ENCODE data around the gene GLI3.

GLI3 gene

GRCh38 chr7:42236976-42237810 lies at the start of gene GLI3:
Gene GLI3, minus strand, starts transcription at chr7:42237209. Its CDS starts 13,956 bp downstream, at chr7:42223253.
- no peak for DNase-seq

DNA sequence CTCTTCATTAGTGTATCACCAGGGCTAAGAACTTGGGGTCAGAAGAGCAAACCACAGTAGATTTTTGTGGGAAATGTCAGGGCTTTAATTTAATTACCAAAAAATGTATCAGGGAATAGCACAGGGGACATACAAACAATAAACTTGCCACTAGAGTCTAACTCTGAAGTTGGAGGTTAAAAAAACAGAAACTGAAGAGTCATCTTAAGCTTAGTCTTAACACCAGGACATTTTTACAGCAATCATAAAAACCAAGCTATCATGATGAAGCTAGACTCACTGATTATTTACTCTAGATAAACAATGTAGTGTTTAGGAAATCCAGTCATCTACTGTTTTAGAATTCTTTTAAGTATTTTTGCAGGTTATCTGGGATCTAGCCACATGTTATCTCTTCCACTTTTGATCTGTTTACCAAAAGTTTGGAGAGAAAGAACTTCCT lies 48.4 kb upstream of the GLI3 start:
- DNase-seq: no peak

DNA sequence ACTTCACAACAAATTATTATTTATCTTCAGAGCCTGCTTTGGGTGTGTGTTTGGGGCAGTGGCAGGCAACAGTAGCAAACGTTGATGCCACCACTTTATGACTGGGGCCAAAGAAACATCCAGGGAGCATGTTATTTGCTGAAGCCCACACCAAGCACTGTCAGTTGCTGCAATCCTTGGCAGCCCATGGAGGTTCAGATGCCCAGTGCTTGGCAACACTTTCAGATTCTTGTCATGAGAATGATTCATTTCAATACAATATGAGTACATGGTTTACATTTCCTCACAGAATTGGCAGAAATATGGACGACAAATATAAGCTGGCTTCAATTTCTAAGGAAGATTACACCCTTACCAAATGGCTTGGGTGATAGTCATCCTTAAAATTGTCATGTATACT lies 46.5 kb upstream of the GLI3 start:
- DNase-seq: no peak

DNA sequence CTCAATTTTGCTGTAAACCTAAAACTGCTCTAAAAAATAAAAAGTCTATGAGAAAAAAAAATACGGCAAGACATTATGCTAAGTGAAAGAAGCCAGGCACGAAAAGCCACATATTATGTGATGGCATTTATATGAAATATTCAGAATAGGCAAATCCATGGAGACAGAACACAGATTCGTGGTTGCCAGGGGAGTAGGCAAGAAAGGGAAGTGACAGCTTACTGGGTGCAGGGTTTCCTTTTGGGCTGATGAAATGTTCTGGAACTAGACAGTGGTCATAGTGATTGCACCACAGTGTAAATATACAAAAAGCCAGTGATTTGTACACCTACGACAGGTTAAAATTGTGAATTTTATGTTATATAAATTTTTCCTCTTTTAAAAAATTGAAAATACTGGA lies 41.3 kb upstream of the GLI3 start:
- DNase-seq: no peak

GRCh38 chr7:42274053-42274452 lies 37.0 kb upstream of the GLI3 start:
- DNase-seq: no peak

DNA sequence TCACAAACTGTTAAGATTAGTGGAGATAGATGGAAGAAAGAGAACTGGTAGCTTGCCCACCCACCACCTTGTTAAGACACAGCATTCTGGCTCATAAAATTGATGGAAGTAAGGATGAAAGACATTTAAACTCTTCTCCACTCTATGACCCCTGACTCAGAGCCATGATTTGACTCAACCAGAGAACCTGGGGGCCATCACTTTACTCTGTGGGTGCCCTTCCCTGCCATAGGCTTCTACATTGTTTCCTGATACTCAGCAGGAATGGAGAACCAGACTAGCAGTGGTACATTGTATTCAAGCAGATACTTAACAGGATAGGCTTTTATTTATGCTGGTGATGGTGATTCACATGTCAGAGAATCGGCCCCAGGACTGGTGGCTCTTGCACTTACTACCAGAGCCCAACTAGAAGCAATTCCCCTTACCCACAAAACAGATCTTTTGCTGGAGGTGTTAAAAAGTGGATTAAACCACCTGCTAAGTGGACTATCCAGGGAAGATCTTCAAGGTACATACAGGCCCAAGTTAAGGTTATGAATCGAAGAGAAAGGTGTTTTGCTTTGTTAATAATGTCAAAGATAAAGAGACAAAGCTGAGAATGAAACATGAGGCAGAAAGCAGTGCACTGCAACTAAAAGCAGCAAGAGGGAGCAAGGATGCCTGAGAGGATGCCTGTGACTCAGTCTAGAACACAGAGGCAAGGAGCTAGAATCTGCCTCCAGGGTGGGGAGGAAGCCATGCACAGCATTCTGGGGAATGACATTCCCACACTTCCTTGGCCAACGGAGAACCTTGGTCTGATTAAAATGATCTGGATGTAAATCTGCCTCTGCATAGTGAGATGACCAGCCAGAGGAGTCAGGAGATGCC lies 36.0 kb upstream of the GLI3 start:
- no peak for DNase-seq

- DNase-seq: no peak
Observed at GRCh38 chr7:42269161-42269560, 32.2 kb upstream of the GLI3 start.

DNA sequence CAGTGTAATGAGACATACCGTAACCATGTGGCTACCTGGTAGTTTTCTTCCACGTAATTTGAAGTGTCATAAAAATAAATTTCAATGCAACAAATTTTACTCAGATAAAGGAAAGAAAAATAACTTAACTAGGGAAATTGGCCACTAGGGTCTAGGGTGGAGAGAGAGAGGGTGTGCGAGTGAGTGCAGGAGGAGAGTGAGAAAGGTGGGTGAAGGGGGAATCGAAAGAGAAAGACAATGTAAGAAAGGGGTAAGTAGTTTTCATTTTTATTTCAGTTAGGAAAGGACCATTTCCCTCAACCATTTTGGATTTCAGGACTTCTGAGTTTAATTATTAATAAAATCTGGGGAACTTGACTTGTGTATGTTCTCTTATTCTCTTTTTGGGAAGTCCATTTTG lies 27.7 kb upstream of the GLI3 start:
- no peak for DNase-seq

- DNase-seq: no peak
Observed at GRCh38 chr7:42263971-42264370, 27.0 kb upstream of the GLI3 start.

GRCh38 chr7:42262964-42263363 lies 26.0 kb upstream of the GLI3 start:
- no peak for DNase-seq

- DNase-seq: no peak
Observed at GRCh38 chr7:42254217-42254616, 17.2 kb upstream of the GLI3 start.

- DNase-seq: no peak
Observed at GRCh38 chr7:42253316-42253715, 16.3 kb upstream of the GLI3 start.

DNA sequence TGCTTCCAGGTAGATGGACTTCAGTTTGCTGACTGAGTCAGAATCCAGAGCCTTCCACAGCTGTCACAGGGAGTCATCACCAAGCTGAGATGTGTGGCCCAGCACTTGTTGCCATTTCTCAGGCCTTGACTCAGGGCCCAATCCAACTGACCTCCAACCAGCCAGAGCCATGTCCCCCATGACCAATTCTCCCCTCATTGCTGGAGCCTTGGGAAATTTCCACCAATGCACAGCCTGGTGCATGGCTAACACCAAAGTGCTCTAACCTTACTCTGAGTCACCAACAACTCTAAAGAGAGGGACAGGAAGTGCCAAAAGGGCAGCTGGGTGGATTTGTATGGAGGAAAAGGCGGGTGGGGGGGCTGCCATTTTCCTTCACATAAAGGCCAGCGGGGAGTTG lies 13.4 kb upstream of the GLI3 start:
- no peak for DNase-seq

DNA sequence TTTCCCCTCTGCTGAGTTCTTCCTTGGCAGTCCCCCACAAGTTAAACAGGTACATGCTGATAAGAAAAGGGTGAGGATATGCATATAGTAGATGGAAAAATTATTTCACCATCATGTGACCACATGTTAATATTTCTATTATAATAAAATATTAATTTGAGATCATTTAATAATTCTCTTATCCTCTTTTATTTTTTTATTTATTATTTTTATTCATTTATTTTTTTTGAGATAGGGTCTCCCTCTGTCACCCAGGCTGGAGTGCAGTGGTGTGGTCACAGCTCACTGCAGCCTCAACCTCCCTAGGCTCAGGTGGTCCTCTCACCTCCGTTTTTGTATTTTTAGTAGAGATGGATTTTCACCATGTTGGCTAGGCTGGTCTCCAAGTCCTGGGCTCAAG lies 11.6 kb upstream of the GLI3 start:
- DNase-seq: no peak

- no peak for DNase-seq
Observed at GRCh38 chr7:42247301-42247700, 10.3 kb upstream of the GLI3 start.

GRCh38 chr7:42244828-42245227 lies 7.8 kb upstream of the GLI3 start:
- no peak for DNase-seq

DNA sequence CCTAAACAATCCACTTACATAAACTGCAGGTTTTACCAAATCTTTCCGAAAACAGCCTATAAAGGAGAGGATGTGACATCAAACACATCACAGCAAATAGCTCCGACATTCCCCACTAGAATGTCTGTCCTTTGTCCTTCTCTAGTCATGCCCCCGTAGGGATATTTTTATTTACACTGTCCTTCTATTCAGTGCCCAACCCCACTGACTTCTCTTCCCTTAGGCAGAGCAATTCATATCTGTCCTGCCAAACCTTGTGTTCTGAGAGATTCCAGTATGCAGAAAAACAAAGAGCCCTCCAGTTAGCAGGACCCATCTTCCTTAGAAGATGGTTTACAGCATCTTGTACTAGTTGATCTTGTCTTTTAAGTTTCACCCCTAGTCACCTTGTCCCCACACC lies 5.4 kb upstream of the GLI3 start:
- no peak for DNase-seq

DNA sequence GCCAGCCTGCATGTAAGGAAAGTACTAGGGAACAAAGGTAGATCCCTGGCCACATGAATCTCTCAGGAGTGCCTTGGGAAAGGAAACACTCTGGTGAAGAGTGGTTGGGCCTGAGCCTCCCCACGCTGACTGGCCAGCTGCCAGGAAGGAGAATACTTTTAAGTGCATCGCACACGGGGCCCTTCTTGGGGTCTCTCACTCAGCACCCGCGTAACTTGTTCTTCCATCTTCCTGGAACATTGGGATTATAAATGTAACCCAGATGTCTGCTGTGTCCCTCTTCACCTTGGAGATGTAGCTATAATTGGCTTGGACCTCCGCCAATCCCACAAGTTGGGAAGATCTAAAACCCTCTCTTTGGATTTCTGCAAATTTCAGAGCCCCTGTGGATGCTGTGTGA lies 4.4 kb upstream of the GLI3 start:
- no peak for DNase-seq

- DNase-seq: no peak
Observed at GRCh38 chr7:42240416-42240815, 3.4 kb upstream of the GLI3 start.

- no peak for DNase-seq
Observed at GRCh38 chr7:42238709-42239366, 1.8 kb upstream of the GLI3 start.

DNA sequence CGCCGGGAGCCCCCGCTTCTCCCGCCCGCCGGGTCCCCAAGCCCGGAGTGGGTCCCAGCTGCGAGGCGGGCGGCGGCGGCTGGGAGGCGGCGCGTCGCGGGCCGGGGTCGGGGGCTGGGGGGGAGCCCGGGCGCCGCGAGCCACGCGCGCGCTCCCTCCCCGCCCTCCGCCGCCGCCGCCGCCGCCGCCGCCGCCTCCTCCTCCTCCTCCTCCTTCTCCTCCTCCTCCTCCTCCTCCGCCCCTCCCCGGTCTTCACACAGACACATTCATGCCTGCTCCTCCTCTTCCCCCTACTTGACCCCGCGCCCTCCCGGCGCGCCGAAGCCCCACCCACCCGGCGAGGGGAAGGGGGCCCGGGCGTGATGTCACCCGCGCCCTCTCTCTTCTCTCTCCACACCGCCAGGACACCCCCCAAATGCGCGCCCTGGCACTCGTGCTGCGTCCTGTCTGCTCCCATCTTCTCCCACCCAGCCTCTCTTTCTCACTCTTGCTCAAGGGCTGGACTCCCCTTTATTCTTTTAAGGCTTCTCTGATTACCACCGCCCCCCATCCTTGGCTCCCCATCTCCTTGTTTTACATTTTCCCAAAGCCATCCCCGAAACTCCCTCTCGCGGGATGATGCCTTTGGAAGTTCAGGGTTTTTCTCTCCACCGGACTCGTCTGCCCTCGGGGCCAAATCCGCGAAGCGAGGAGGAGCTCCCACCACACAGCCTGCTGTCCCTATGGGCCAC lies 967 bp upstream of the GLI3 start:
- DNase-seq: no peak

GRCh38 chr7:42236266-42236975 lies 588 bp downstream of the GLI3 start:
- DNase-seq: no peak
